DMS153 treated with DMSO at 0.1 percent for 48 hours (cell line): ENCODE measurements around the gene CSPG4.
"Not testable (repeated sequence)": the region's sequence is repeated elsewhere in the genome, so short reads cannot be mapped to it uniquely, and the experiment has no call there.

Source experiments
- DNase-seq: peaks from one replicate; lab custom pipeline; 2025; ENCODE audit not compliant: unreplicated experiment; lab: John Stamatoyannopoulos, UW

CSPG4 gene

GRCh38 chr15:75705854-75706681 is 6.6 kb downstream of the CSPG4 start:
- no peak for DNase-seq

DNA sequence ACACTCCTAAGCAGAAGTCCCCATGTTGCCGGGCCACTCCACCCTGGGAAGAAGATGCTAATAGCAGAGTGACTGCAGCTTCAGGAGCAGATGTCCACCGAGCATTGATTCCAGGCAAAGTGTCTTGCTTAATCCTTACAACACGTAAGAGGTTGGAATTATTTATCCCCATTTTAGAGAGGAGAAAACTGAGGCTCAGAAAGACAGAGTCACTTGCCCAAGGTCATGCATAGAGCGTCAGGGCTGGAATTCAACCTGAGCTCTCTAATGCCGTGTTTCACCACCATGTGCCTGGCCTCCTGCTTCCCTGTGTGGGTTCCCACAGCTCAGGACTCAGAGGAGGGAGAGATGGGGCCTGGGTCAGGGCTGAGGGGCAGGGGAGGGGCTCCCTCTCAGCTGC is 7.3 kb downstream of the CSPG4 start:
- not testable (repeated sequence) for DNase-seq

- DNase-seq = no peak
Observed at GRCh38 chr15:75704618-75705017, 8.0 kb downstream of the CSPG4 start.

DNA sequence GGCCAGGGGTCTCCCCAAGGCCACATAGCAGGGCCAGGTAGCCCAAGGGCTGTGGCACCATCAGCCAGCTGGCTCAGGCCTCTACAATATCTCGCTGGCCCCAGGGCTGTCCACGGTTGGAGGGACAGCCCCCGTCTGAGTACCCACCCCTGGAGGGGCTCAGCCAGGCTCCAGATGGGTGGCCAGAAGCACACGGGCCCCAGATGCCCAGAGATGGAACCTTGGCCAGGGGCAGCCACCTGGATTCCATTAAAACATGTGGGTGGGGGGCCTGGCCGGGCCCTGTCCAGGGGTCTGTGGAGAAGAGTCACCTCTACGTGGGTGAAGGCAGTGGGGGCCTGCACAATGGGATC is 8.4 kb downstream of the CSPG4 start:
- no peak for DNase-seq

DNA sequence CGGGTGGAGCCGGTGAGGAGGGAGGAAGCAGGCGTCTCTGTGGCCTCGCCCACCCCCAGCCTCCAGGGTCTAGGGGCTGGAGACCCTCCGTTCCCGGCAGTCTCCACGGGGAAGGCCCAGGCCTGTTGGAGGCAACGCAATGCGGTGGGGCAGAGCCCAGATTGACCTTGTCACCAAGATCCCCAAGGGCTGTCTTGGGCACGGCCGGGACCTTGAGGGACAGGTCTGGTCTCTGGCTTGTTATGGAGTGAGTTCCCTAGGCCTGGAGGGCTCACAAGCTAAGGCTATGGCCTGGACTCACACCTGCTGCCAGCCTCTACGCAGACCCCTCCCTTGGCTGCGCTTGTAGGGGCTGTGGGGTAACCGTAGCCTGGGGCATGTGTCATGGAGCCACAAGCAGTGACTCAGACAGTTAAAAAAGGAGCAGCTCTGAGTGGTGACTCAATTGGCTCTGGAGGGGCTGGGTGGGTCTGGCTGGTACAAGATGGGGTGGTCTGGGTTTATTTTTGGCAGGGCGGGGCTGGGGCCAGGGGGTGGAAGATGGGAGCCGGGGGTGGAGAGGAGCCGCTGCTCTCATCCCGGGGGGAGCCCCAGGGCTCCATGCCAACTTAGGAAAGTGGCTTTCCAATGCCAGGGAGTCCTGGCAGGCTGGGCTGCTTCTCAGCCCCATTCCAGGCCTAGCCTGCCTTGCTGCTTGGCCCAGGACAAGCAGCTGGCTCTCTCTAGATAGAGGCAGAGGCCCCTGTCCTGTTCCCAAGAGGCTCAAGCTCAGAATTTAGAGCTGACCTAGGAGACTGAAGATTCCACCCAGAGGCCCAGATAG is 9.0 kb downstream of the CSPG4 start:
- DNase-seq = not testable (repeated sequence)

GRCh38 chr15:75702436-75702835 is 10.2 kb downstream of the CSPG4 start:
- no peak for DNase-seq

DNA sequence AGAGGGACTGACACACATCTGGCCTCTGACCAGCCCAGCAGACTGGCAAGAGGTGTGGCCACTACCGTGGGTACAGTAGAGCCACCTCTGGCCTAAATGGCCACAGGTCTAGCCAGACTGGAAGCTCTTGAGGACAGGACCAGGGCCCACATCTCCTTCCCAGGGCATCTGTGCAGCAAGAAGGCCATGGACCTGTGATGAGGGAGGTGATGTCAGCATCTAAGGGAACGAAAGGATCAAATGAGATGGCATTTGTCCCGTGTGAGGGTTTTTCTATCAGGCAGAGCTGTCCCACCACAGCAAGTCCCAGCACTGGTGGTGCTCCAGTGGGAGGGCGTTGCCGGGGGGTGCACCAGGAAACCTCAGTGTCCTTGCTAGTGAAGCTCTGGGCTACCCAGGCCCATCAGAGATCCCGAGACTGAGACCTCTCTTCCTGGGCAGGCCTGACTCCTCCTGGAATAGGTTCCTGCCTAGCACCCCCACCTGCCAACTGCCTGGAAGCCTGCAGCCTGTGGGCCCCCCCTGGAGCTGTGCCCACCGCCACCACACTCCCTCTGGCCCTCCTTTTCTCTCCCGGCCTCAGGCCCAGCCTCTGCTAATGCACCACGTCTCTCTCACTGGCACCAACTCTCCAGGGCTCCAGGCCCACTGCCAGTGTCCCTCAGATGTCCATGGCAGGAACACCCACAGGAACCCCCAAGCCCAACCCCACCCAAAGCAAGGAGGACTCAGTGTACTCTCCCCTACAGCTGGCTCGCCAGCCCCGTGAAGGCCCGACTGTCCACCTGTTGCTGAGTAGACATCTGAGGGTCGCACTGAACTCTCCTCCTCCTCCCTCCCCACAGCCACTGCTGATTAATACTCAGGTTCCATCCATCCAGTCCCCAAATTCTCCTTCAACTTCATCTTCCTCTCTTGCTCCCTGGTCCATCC is 11.3 kb downstream of the CSPG4 start:
- not testable (repeated sequence) for DNase-seq

GRCh38 chr15:75699961-75700874 is 12.4 kb downstream of the CSPG4 start:
- not testable (repeated sequence) for DNase-seq

GRCh38 chr15:75699517-75699916 is 13.1 kb downstream of the CSPG4 start:
- not testable (repeated sequence) for DNase-seq

- DNase-seq = not testable (repeated sequence)
Observed at GRCh38 chr15:75697974-75698747, 14.5 kb downstream of the CSPG4 start.

DNA sequence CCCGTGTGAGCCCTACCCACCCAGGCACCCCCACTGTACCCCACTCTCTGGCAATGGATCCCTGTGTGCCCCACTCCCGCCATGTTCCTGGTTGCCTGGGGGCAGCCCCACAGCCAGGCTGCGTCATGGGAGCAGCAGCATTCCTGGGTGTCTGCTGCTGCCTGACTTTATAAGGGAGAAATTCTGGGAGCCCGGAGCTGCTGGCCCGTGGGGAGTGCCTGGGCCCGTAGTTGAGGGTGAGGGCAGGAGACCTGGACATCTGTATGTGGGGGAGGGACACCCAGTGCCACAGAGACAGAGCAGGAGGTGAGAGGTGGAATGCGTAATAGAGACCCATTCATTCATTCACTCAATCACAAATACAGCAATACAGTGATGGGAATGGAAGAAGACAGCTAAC is 15.1 kb downstream of the CSPG4 start:
- DNase-seq = no peak

DNA sequence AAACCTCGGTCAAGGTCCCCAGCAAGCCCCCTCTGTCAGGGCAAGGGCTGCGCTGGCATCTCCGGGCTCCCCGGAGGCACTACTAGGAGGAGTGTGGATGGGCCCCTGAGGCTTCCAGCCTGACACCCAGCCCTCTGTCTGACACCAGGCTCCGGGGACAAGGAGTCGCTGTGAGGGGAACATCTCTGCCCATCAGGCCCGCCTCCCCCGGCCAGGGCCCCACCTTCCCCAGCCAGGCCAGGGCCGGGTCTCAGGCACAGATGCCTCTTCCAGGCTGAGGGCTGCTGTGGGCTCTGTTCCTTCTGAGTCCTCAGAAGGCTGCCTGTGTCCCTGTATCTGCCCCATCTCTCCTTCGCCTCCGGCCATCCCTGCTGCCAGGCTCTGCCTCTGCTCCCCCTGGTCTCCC is 15.8 kb downstream of the CSPG4 start:
- no peak for DNase-seq

GRCh38 chr15:75696311-75696720 is 16.3 kb downstream of the CSPG4 start:
- no peak for DNase-seq

- no peak for DNase-seq
Observed at GRCh38 chr15:75695634-75696310, 16.9 kb downstream of the CSPG4 start.

GRCh38 chr15:75695220-75695619 is 17.4 kb downstream of the CSPG4 start:
- DNase-seq = no peak

- no peak for DNase-seq
Observed at GRCh38 chr15:75694241-75695182, 18.1 kb downstream of the CSPG4 start.

DNA sequence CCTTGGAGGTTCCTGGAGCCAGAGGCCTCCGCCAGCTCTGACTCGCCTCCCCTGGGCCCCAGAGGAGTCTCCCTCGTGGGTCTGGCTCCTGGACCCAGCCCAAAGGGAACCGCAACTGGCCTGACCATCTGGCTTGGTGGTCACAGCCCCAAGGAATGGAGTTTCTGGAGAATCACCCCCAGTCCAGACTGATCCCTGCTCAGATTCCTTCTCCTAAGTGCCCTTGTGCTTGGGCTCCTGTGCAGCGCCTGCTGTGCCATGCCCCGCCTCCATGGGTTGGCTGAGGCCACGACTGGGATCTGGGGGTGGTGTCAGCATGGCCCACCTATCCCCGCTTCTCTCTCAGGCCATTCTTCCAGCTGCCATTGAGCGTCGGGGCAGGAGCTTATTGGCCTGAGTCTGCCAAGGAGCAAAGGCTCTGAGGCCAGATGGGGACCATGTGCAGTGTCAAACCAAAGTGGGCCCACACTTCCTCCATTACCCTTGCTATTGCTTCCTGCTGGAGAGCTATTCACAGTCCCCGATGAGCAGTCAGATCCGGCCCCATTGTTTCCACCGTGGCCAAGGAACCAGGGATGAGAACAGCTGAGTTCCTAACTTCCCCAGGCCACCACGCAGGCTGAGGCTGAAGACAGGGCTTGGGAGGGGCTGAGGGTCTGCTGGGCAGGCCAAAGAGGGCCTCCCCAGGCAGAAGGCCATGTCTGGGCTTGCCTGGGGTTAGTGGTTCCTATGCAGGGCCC is 19.0 kb downstream of the CSPG4 start:
- no peak for DNase-seq
